IMR-90 (cell line): ENCODE results near the gene HNRNPLL. TPM values are rescaled to one million over a fixed set of nuclear protein-coding genes. Genes with fewer than 3 reads are reported as not detected.

Experiments used
- ATAC-seq: fragments of 200-7000 bp; cut with Tn5 transposase; 2 replicates; pipeline ENCODE4 v1.9.1; 2020; ENCODE audit warnings: low read depth, mild to moderate bottlenecking, moderate library complexity
- BruUV-seq: library from RNA; stranded (reverse); fragments of 400-500 nt; replicated peaks from 2 replicates; lab custom pipeline; 2021; lab: Mats Ljungman, UMichigan
- CTCF ChIA-PET: fragments of 300-600 bp; formaldehyde crosslinking; extraction: SDS; loops from one replicate; lab custom pipeline; 2021; ENCODE audit warnings: antibody characterized with exemption; lab: Yijun Ruan, JAX
- POLR2A ChIA-PET: fragments of 300-600 bp; sonication (Branson Sonifier 250); formaldehyde crosslinking; loops from one replicate; lab custom pipeline; 2022; ENCODE audit warnings: antibody characterized with exemption; ENCODE audit not compliant: unreplicated experiment; lab: Charles Lee
- DNase-seq: peaks from one replicate; pipeline ENCODE4 v3.0.0; 2013
- H2AFZ ChIP-seq: replicated peaks from 2 replicates; pipeline ENCODE3; 2013; ENCODE audit warnings: low read length, mild to moderate bottlenecking; ENCODE audit not compliant: poor library complexity
- H2AK5ac ChIP-seq: 2 replicates; pipeline ENCODE4 v1.6.1; 2013; ENCODE audit warnings: low read depth, low read length, inconsistent platforms
- H2AK9ac ChIP-seq: replicated peaks from 2 replicates; pipeline ENCODE3; 2013; ENCODE audit warnings: mild to moderate bottlenecking, low read depth, low read length, moderate library complexity; ENCODE audit not compliant: poor library complexity
- H2BK120ac ChIP-seq: 2 replicates; pipeline ENCODE4 v1.6.1; 2013; ENCODE audit warnings: low read depth, low read length, inconsistent platforms
- H2BK15ac ChIP-seq: 3 replicates; pipeline ENCODE4 v1.6.1; 2013; ENCODE audit warnings: low read depth, low read length, inconsistent platforms
- H2BK20ac ChIP-seq: 2 replicates; pipeline ENCODE4 v1.6.1; 2013; ENCODE audit warnings: low read depth, mild to moderate bottlenecking, inconsistent platforms, low read length, moderate library complexity
- H2BK5ac ChIP-seq: 2 replicates; pipeline ENCODE4 v1.6.1; 2013; ENCODE audit warnings: mild to moderate bottlenecking, low read depth, low read length, inconsistent platforms; ENCODE audit not compliant: poor library complexity, severe bottlenecking
- H3K14ac ChIP-seq: replicated peaks from 2 replicates; pipeline ENCODE4 v1.6.1; 2013; ENCODE audit warnings: low read depth, low read length, inconsistent platforms
- H3K18ac ChIP-seq: 2 replicates; pipeline ENCODE4 v1.6.1; 2013; ENCODE audit warnings: low read depth, low read length, control low read depth
- H3K23ac ChIP-seq: 2 replicates; pipeline ENCODE4 v1.6.1; 2013; ENCODE audit warnings: low read depth, low read length, inconsistent platforms
- H3K27ac ChIP-seq: 2 replicates; pipeline ENCODE4 v1.5.1; 2013; ENCODE audit warnings: mild to moderate bottlenecking, control low read depth, low read length; ENCODE audit not compliant: insufficient read depth
- H3K27me3 ChIP-seq: 2 replicates; pipeline ENCODE4 v1.6.1; 2013; ENCODE audit warnings: low read length; ENCODE audit not compliant: control insufficient read depth, insufficient read depth
- H3K36me3 ChIP-seq: 2 replicates; pipeline ENCODE4 v1.6.1; 2013; ENCODE audit warnings: low read length, mixed read lengths; ENCODE audit not compliant: control insufficient read depth, insufficient read depth
- H3K4ac ChIP-seq: 2 replicates; pipeline ENCODE4 v1.6.1; 2013; ENCODE audit warnings: low read depth, low read length, inconsistent platforms
- H3K4me1 ChIP-seq: 2 replicates; pipeline ENCODE4 v1.6.1; 2013; ENCODE audit warnings: low read length, mixed read lengths; ENCODE audit not compliant: control insufficient read depth, insufficient read depth
- H3K4me2 ChIP-seq: 2 replicates; pipeline ENCODE4 v1.6.1; 2013; ENCODE audit warnings: low read depth, mild to moderate bottlenecking, control low read depth, low read length, moderate library complexity
- H3K4me3 ChIP-seq: 2 replicates; pipeline ENCODE4 v1.5.1; 2013; ENCODE audit warnings: low read depth, mild to moderate bottlenecking, control low read depth, low read length, moderate library complexity; ENCODE audit not compliant: insufficient read depth
- H3K56ac ChIP-seq: 2 replicates; pipeline ENCODE4 v1.6.1; 2013; ENCODE audit warnings: low read length, inconsistent platforms; ENCODE audit not compliant: insufficient read depth; ENCODE audit errors: extremely low read depth
- H3K79me1 ChIP-seq, 2 experiments: 2 replicates each; pipeline ENCODE4 v1.6.1; 2013; ENCODE audit warnings: low read length in 2 of 2, inconsistent platforms in 1 of 2, low read depth in 1 of 2
- H3K9ac ChIP-seq: 2 replicates; pipeline ENCODE4 v1.6.1; 2013; ENCODE audit warnings: low read depth, low read length, control low read depth
- H3K9me1 ChIP-seq: 2 replicates; pipeline ENCODE4 v1.6.1; 2013; ENCODE audit warnings: low read length, inconsistent platforms; ENCODE audit not compliant: insufficient read depth
- H3K9me3 ChIP-seq: 2 replicates; pipeline ENCODE4 v1.6.1; 2013; ENCODE audit warnings: low read length; ENCODE audit not compliant: control insufficient read depth, insufficient read depth
- H4K20me1 ChIP-seq: 2 replicates; pipeline ENCODE4 v1.6.1; 2013; ENCODE audit warnings: low read length, inconsistent platforms; ENCODE audit not compliant: insufficient read depth
- H4K5ac ChIP-seq: 2 replicates; pipeline ENCODE4 v1.6.1; 2013; ENCODE audit warnings: mild to moderate bottlenecking, low read depth, low read length, control low read depth
- H4K8ac ChIP-seq, 2 experiments: 2 replicates each; pipeline ENCODE4 v1.6.1; 2013; ENCODE audit warnings: low read depth in 2 of 2, low read length in 2 of 2, control low read depth in 1 of 2, inconsistent platforms in 1 of 2
- H4K91ac ChIP-seq: 2 replicates; pipeline ENCODE4 v1.6.1; 2013; ENCODE audit warnings: low read depth, low read length, inconsistent platforms; ENCODE audit not compliant: insufficient read depth
- CEBPB ChIP-seq: IDR thresholded peaks from 2 replicates; pipeline ENCODE4 v1.6.1; 2012; ENCODE audit warnings: low read depth, low read length, improper control_type of control experiment
- CHD1 ChIP-seq: IDR thresholded peaks from 2 replicates; pipeline ENCODE4 v1.6.1; 2012; ENCODE audit warnings: low read depth, low read length, improper control_type of control experiment
- ELK1 ChIP-seq: fragments of 150-350 bp; IDR thresholded peaks from 2 replicates; pipeline ENCODE4 v1.6.1; 2016; ENCODE audit warnings: low read depth, mild to moderate bottlenecking, low read length, moderate library complexity, borderline replicate concordance
- MAFK ChIP-seq: IDR thresholded peaks from 2 replicates; pipeline ENCODE4 v1.6.1; 2012; ENCODE audit warnings: low read depth, low read length, improper control_type of control experiment
- MAZ ChIP-seq: IDR thresholded peaks from 2 replicates; pipeline ENCODE4 v1.6.1; 2012; ENCODE audit warnings: low read depth, mild to moderate bottlenecking, low read length, improper control_type of control experiment, moderate library complexity, borderline replicate concordance
- NFE2L2 ChIP-seq: fragments of 150-350 bp; IDR thresholded peaks from 2 replicates; pipeline ENCODE4 v1.6.1; 2016; ENCODE audit warnings: low read depth, mild to moderate bottlenecking, low read length
- POLR2A ChIP-seq: IDR thresholded peaks from 2 replicates; pipeline ENCODE4 v1.6.1; 2012; ENCODE audit warnings: mild to moderate bottlenecking, low read depth, low read length
- RFX5 ChIP-seq: IDR thresholded peaks from 2 replicates; pipeline ENCODE4 v1.8.0; 2012; ENCODE audit warnings: low read depth, mild to moderate bottlenecking, low read length, moderate library complexity
- SMC3 ChIP-seq: fragments of 150-350 bp; IDR thresholded peaks from 2 replicates; pipeline ENCODE4 v1.6.1; 2016; ENCODE audit warnings: low read depth, mild to moderate bottlenecking, antibody characterized with exemption, low read length, moderate library complexity
- USF2 ChIP-seq: fragments of 150-350 bp; IDR thresholded peaks from 2 replicates; pipeline ENCODE4 v1.6.1; 2017; ENCODE audit warnings: mild to moderate bottlenecking, antibody characterized with exemption, low read length, low read depth
- WGBS, 2 experiments: methylation state at CpG; one replicate each; pipeline versions ENCODE4 v1.1.5 to v1.1.7; 2013; ENCODE audit warnings: missing lambda C conversion rate in 2 of 2; ENCODE audit not compliant: insufficient read length in 1 of 2; ENCODE audit errors: extremely low coverage in 2 of 2; 5-methylcytosine and 5-hydroxymethylcytosine counted together
- dilution Hi-C: fragments of 300-500 bp; cut with HindIII; formaldehyde crosslinking; loops from one replicate; pipeline ENCODE4 v1.14.3; 2018; ENCODE audit warnings: low sequenced_read_pairs; ENCODE audit not compliant: unreplicated experiment
- in situ Hi-C: fragments of 300-500 bp; cut with MboI; formaldehyde crosslinking; loops from 3 replicates; pipeline ENCODE4 v1.14.3; 2019; ENCODE audit warnings: low sequenced_read_pairs, inconsistent platforms, mixed read lengths
- intact Hi-C: fragments of 100-400 bp; cut with micrococcal nuclease; formaldehyde crosslinking; loops from 2 replicates; pipeline ENCODE4 v1.10.0; 2022
- polyA plus RNA-seq, 3 experiments: library from polyadenylated mRNA; depleted of rRNA; stranded (reverse); fragments of >200 nt; gene quantifications; 2 replicates each; pipeline ENCODE4 v1.2.3, GENCODE V29; 2012; ENCODE audit warnings: low replicate concordance in 1 of 3
- total RNA-seq: library from RNA; depleted of rRNA; stranded (reverse); fragments of >200 nt; gene quantifications from 2 replicates; pipeline ENCODE4 v1.2.3, GENCODE V29; 2012

Gene HNRNPLL
- total and polyA plus RNA-seq, 2 of the 4 experiments (the other 2 are of a cell fraction), result 23.7 to 53.1 TPM

- H4K20me1 ChIP-seq, result no peaks in the 10 kb centered on the region; the same call in 1 of the 2 replicates
- no CpG with 5 or more reads among the region's 5 CpGs for WGBS, 2 experiments
- H2AK9ac ChIP-seq, result no peak overlapping the region
- H4K91ac ChIP-seq, result no peak overlapping the region
- no peaks in the 10 kb centered on the region for H3K9me3 ChIP-seq
- H4K8ac ChIP-seq, result no peak overlapping the region
- H2BK15ac ChIP-seq, result no peak overlapping the region
- in situ Hi-C loops, result no loop called here
- H3K4me3 ChIP-seq, result no peak overlapping the region
- no peak overlapping the region for H3K56ac ChIP-seq
- no peak overlapping the region for H3K23ac ChIP-seq
- no peak overlapping the region for H2BK120ac ChIP-seq
- DNase-seq, result no peak
- no peak overlapping the region for H3K9ac ChIP-seq
- ChIA-PET CTCF (interaction anchor here (0.5 to 0.7 kb wide), 2 partner anchors 261 to 1579 kb away, joined by 3 read pairs; no protein-coding TSS in a partner anchor), POLR2A (no interaction called here)
- H3K36me3 ChIP-seq, result peaks cover 11% of the 10 kb centered on the region
- no peak overlapping the region for H3K18ac ChIP-seq
- BruUV-seq, result no TSS peak
- H2BK5ac ChIP-seq, result no peak overlapping the region
- no peak overlapping the region for H3K14ac ChIP-seq
- intact Hi-C loops, result no loop called here
- H3K79me1 ChIP-seq, result no peaks in the 10 kb centered on the region; a peak in 1 of 4 replicates
- H3K27me3 ChIP-seq, result no peaks in the 10 kb centered on the region
- H3K27ac ChIP-seq, result no peak overlapping the region
- dilution Hi-C loops, result loop anchor here (25.0 kb wide), 1 partner anchor 179 kb away; no protein-coding TSS in a partner anchor
- ATAC-seq, result no peak
- no peak overlapping the region for H2AK5ac ChIP-seq
- H2AFZ ChIP-seq, result no peak overlapping the region
- no peak overlapping the region for H2BK20ac ChIP-seq
- H4K5ac ChIP-seq, result no peak overlapping the region
- peaks cover 3% of the 10 kb centered on the region; the same call in 1 of the 2 replicates for H3K9me1 ChIP-seq
- H3K4me2 ChIP-seq, result no peak overlapping the region
- no peak overlapping the region for H3K4ac ChIP-seq
- no peaks in the 10 kb centered on the region for H3K4me1 ChIP-seq
- TF ChIP-seq SMC3 (no peak), MAZ (no peak), NFE2L2 (no peak), RFX5 (no peak), CHD1 (no peak), USF2 (no peak), POLR2A (no peak), ELK1 (no peak), MAFK (no peak), CEBPB (no peak)
These were observed 44.7 kb downstream of the HNRNPLL start for GRCh38 chr2:38557981-38558380.
